TTC549 (cell line): ENCODE data around the gene PRKD1.
"Not testable (repeated sequence)": the region's sequence is repeated elsewhere in the genome, so short reads cannot be mapped to it uniquely, and the experiment has no call there.

Experiments used
- FAIRE-seq: peaks from 2 replicates; lab custom pipeline; 2012; peaks lifted over from hg19 to GRCh38; lab: Jason Lieb, UNC

Gene PRKD1

DNA sequence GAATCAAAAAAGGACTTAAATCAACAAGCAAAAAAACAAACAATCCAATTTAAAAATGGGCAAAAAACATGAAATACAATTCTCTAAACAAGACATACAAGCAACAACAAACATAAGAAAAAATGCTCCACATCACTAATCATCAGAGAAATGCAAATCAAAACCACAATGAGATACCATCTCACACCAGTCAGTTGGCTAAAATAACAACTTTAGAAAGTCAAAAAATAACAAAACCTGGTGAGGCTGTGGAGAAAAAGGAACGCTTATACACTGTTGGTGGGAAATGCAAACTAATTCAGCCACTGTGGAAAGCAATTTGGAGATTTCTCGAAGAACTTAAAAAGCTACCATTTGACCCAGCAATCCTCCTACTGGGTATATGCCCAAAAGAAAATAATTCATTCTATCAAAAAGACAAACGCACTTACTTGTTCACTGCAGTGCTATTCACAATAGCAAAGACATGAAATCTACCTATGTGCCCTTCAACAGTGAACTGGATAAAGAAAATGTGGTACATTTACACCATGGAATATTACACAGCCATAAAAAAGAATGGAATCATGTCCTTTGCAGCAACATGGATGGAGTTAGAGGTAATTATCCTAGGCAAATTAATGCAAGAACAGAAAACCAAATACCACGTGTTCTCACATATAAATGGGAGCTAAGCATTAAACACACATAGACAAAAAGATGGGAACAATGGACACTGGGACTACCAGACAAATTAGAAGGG lies 26.9 kb downstream of the PRKD1 start:
- no peak for FAIRE-seq

- no peak for FAIRE-seq
Measured at GRCh38 chr14:29898470-29898869, 29.2 kb downstream of the PRKD1 start.

GRCh38 chr14:29897181-29897580 lies 30.5 kb downstream of the PRKD1 start:
- FAIRE-seq: no peak

DNA sequence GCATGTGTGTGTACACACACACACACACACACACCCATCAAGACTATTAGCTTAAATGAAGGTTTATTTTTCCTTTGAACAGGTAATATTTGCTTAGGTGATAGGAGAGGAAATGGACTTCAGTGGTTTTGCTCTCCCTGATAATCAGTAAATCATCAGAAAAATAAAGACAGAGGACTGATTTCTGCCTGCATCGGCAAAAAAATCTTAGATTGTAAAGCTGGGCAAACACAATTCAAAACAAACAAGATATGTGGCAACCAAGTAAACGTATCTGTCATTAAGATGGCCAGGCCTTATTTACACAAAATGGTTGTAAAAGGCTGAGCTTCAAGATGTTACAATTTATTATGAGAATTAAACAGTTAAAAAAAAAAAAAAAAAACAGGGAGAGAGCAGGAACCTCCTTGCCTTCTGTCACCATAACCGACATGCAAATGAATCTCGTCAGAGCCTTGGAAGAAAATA lies 31.3 kb downstream of the PRKD1 start:
- no peak for FAIRE-seq

GRCh38 chr14:29895591-29896083 lies 32.0 kb downstream of the PRKD1 start:
- no peak for FAIRE-seq

GRCh38 chr14:29893989-29894388 lies 33.7 kb downstream of the PRKD1 start:
- FAIRE-seq: no peak

DNA sequence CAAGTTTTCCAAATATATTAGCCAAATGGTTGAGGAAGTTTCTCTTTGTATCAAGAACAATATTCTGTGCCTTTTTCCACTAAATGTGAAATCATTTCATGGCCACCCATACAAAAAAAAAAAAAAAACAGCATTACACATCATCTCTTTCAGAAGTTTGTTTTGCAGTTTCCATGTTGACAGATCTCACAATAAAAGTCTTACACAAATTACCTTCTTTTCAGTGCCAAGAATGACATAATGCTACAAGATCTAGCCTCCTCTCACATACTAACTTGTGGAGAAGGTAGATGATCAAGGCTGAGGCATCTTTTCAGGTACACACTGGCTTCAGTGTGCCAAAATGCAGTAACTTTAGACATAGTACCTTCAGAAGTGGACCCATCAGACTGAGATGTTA lies 35.3 kb downstream of the PRKD1 start:
- no peak for FAIRE-seq

GRCh38 chr14:29885988-29886387 lies 41.7 kb downstream of the PRKD1 start:
- no peak for FAIRE-seq

GRCh38 chr14:29868000-29868399 lies 59.6 kb downstream of the PRKD1 start:
- no peak for FAIRE-seq

DNA sequence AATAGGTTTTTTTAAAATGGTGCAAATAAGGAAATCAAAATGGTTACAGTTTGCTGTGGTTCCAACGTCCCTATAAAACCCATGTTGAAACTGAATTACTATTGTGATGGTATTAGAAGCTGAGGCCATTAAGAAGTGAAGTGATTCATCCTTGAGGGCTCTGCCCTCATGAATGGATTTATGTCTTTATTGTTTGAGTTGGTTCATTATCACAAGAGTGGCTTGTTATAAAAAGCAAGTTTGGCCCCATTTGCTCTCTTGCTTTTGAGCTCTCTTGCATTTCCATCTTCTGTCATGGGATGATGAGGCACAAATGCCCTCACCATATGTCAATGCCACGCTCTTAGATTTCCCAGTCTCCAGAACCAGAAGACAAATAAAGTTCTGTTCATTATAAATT lies 62.3 kb downstream of the PRKD1 start:
- no peak for FAIRE-seq

- FAIRE-seq: no peak
Measured at GRCh38 chr14:29861996-29862395, 65.7 kb downstream of the PRKD1 start.

DNA sequence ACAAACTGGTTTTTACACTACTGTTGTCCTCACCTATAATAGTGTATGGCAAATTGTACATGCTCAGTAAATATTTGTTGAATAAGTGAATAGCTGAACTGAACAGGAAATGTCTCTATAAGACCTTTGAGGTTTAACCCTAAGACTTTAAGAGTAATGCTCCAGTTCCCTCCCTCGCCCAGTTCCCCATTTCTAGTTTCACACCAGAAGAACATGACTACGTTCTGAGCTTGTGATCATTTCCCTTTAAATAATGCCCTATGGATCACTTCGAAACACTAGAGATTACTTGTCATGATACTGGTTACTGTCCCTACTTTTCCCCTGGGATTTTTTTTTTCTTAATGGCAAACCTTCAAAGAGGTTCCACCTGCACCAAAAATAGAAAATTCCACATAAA lies 69.3 kb downstream of the PRKD1 start:
- FAIRE-seq: no peak

- no peak for FAIRE-seq
Measured at GRCh38 chr14:29857551-29857950, 70.1 kb downstream of the PRKD1 start.

- FAIRE-seq: no peak
Measured at GRCh38 chr14:29856516-29856915, 71.1 kb downstream of the PRKD1 start.

DNA sequence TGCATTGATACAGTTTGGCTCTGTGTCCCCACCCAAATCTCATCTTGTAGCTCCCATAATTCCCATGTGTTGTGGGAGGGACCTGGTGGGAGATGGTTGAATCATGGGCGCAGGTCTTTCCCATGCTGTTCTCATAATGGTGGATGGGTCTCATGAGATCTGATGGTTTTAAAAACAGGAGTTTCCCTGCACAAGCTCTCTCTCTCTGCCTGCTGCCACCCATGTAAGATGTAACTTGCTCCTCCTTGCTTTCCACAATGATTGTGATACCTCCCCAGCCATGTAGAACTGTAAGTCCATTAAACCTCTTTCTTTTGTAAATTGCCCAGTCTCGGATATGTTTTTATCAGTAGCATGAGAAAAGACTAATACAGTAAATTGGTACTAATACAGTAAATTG lies 74.0 kb downstream of the PRKD1 start:
- FAIRE-seq: not testable (repeated sequence)

- no peak for FAIRE-seq
Measured at GRCh38 chr14:29853272-29853671, 74.4 kb downstream of the PRKD1 start.

DNA sequence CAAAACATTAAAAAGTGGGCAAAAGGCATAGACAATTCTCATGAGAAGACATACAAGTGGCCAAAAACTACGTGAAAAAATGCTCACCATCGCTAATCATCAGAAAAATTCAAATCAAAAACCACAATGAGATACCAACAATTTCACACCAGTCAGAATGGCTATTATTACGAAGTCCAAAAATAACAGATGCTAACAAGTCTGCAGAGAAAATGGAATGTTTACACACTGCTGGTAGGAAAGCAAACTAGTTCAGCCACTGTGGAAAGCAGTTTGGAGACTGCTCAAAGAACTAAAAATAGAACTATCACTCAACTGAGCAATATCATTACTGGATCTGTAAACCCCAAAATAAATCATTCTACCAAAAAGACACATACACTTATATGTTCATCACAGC lies 76.2 kb downstream of the PRKD1 start:
- FAIRE-seq: no peak

GRCh38 chr14:29847056-29847380 lies 80.6 kb downstream of the PRKD1 start:
- FAIRE-seq: no peak

GRCh38 chr14:29846339-29847055 lies 81.2 kb downstream of the PRKD1 start:
- no peak for FAIRE-seq

DNA sequence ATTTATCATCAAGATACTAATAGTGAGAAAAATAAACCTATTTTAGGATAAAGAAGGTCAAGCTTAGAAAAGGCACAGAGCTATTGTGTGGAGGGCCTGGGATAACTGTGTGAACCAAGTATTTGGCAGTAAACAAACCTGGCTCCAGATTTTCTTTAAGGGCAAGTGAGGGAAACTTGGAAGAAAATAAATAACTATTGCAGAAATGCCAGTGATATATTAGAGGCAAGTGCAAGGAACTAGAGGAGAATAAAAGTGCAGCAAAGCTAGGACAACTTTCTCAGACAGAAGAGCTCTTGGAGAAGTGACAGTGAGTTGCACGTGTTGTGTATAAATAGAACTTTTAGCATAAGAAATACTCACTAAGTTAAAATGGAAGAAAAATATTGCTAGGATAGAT lies 83.7 kb downstream of the PRKD1 start:
- FAIRE-seq: no peak

DNA sequence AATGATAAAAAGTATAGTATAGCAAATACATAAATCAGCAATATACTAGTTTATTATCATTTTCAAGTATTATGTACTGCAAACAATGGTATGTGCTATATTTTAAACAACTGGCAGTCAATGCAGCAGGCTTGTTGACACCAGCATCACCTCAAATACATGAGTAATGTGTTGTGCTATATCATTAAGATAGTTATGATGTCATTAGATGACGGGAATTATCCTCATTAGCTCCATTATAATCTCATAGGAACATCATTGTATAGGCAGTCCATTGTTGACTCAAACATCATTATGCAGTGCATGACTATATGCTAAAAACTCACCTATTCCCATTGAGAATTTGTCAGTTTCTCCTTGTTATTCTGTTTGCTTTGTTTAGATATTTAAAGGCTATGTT lies 85.4 kb downstream of the PRKD1 start:
- no peak for FAIRE-seq

DNA sequence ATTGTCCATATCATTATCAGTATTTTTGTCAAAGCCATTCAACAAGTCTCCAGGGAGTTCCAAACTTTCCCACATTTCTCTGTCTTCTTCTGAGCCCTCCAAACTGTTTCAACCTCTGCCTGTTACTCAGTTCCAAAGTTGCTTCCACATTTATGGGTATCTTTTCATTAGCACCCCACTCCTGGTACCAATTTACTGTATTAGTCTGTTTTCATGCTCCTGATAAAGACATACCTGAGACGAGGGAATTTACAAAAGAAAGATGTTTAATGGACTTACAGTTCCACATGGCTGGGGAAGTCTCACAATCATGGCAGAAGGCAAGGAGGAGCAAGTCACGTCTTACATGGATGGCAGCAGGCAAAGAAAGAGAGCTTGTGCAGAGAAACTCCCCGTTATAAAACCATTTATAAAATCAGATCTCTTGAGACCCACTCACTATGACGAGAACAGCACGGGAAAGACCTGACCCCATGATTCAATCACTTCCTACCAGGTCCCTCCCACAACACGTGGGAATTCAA lies 87.2 kb downstream of the PRKD1 start:
- FAIRE-seq: not testable (repeated sequence)

DNA sequence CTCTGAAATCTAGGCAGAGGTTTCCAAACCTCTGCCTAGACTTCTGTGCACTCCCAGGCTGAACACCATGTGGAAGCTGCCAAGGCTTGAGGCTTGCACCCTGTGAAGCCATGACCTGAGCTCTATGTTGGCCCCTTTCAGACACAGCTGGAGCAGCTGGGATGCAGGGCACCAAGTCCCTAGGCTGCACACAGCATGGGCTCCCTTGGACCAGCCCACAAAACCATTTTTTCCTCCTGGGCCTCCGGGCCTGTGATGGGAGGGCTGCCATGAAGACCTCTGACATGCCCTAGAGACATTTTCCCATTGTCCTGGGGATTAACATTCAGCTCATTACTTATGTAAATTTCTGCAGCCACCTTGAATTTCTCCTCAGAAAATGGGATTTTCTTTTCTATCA lies 88.0 kb downstream of the PRKD1 start:
- FAIRE-seq: not testable (repeated sequence)

DNA sequence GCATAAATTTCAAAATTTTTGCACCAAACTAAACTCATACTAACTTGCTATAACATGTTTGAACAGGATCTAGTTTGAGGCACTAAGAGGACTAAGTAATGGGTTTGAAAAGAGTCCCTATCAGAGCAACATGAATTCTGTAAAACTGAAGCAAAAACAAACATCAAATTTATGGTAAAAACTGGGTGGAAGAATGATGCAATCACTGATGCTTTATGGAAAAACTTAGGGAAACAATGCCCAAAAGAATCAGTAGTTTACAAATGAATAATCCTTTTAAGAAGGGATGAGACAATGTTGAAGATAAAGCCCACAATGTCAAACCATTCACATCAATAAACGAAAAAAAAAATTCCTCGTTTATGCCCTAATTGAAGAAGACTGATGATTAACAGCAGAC lies 88.9 kb downstream of the PRKD1 start:
- FAIRE-seq: no peak
